ENCODE results near the gene CCDC71L.

CCDC71L gene

GRCh38 chr7:106657085-106657991 lies 3.6 kb downstream of the CCDC71L start:
- Histone ChIP-seq H3K4me3 (ENCODE audit: insufficient read length, low read depth) (no peak overlapping the region), H3K27me3 (ENCODE audit: insufficient read depth, insufficient read length) (no peaks in the 10 kb centered on the region), H3K4me1 (ENCODE audit: insufficient read depth, insufficient read length) (no peaks in the 10 kb centered on the region), H3K36me3 (ENCODE audit: insufficient read depth, insufficient read length, low read length) (no peaks in the 10 kb centered on the region), H3K9me3 (ENCODE audit: insufficient read depth, low read length) (no peaks in the 10 kb centered on the region), H3K9ac (ENCODE audit: insufficient read length, low read depth) (no peak overlapping the region)
- TF ChIP-seq YY1 (IDR thresholded peaks at IDR 0.05; ENCODE audit: insufficient read depth, insufficient read length), result no peak
- TF ChIP-seq SUZ12 (IDR thresholded peaks at IDR 0.05; ENCODE audit: extremely low read depth, insufficient read depth, insufficient read length), result no peak
- TF ChIP-seq ZNF274 (IDR thresholded peaks at IDR 0.05; ENCODE audit: low read depth, low read length), result no peak
- DNase-seq (ENCODE audit: low read depth, low spot score), result no peak

GRCh38 chr7:106655703-106656498 lies 5.1 kb downstream of the CCDC71L start:
- Histone ChIP-seq H3K9ac (ENCODE audit: insufficient read length, low read depth) (no peak overlapping the region), H3K9me3 (ENCODE audit: insufficient read depth, low read length) (no peaks in the 10 kb centered on the region), H3K36me3 (ENCODE audit: insufficient read depth, insufficient read length, low read length) (no peaks in the 10 kb centered on the region), H3K4me1 (ENCODE audit: insufficient read depth, insufficient read length) (no peaks in the 10 kb centered on the region), H3K27me3 (ENCODE audit: insufficient read depth, insufficient read length) (no peaks in the 10 kb centered on the region), H3K4me3 (ENCODE audit: insufficient read length, low read depth) (no peak overlapping the region)
- no peak for DNase-seq (ENCODE audit: low read depth, low spot score)
- no peak for TF ChIP-seq ZNF274 (IDR thresholded peaks at IDR 0.05; ENCODE audit: low read depth, low read length)
- no peak for TF ChIP-seq SUZ12 (IDR thresholded peaks at IDR 0.05; ENCODE audit: extremely low read depth, insufficient read depth, insufficient read length)

GRCh38 chr7:106653488-106653887 lies 7.5 kb downstream of the CCDC71L start:
- no peaks in the 10 kb centered on the region for H3K27me3 ChIP-seq (ENCODE audit: insufficient read depth, insufficient read length)
- no peaks in the 10 kb centered on the region for H3K4me1 ChIP-seq (ENCODE audit: insufficient read depth, insufficient read length)
- no peaks in the 10 kb centered on the region for H3K36me3 ChIP-seq (ENCODE audit: insufficient read depth, insufficient read length, low read length)
- DNase-seq (ENCODE audit: low read depth, low spot score), result no peak
- H3K9ac ChIP-seq (ENCODE audit: insufficient read length, low read depth), result no peak overlapping the region
- no peaks in the 10 kb centered on the region for H3K9me3 ChIP-seq (ENCODE audit: insufficient read depth, low read length)
- TF ChIP-seq SUZ12 (IDR thresholded peaks at IDR 0.05; ENCODE audit: extremely low read depth, insufficient read depth, insufficient read length) (no peak), YY1 (IDR thresholded peaks at IDR 0.05; ENCODE audit: insufficient read depth, insufficient read length) (no peak), ZNF274 (IDR thresholded peaks at IDR 0.05; ENCODE audit: low read depth, low read length) (no peak)
- no peak overlapping the region for H3K4me3 ChIP-seq (ENCODE audit: insufficient read length, low read depth)

GRCh38 chr7:106652909-106653308 lies 8.0 kb downstream of the CCDC71L start:
- Histone ChIP-seq H3K9ac (ENCODE audit: insufficient read length, low read depth) (no peak overlapping the region), H3K27me3 (ENCODE audit: insufficient read depth, insufficient read length) (no peaks in the 10 kb centered on the region), H3K4me1 (ENCODE audit: insufficient read depth, insufficient read length) (no peaks in the 10 kb centered on the region), H3K36me3 (ENCODE audit: insufficient read depth, insufficient read length, low read length) (no peaks in the 10 kb centered on the region), H3K4me3 (ENCODE audit: insufficient read length, low read depth) (no peak overlapping the region), H3K9me3 (ENCODE audit: insufficient read depth, low read length) (no peaks in the 10 kb centered on the region)
- no peak for DNase-seq (ENCODE audit: low read depth, low spot score)
- TF ChIP-seq YY1 (IDR thresholded peaks at IDR 0.05; ENCODE audit: insufficient read depth, insufficient read length) (no peak), SUZ12 (IDR thresholded peaks at IDR 0.05; ENCODE audit: extremely low read depth, insufficient read depth, insufficient read length) (no peak), ZNF274 (IDR thresholded peaks at IDR 0.05; ENCODE audit: low read depth, low read length) (no peak)

GRCh38 chr7:106652092-106652491 lies 8.9 kb downstream of the CCDC71L start:
- H3K27me3 ChIP-seq (ENCODE audit: insufficient read depth, insufficient read length), result no peaks in the 10 kb centered on the region
- H3K9ac ChIP-seq (ENCODE audit: insufficient read length, low read depth), result no peak overlapping the region
- H3K36me3 ChIP-seq (ENCODE audit: insufficient read depth, insufficient read length, low read length), result no peaks in the 10 kb centered on the region
- no peak for DNase-seq (ENCODE audit: low read depth, low spot score)
- H3K4me3 ChIP-seq (ENCODE audit: insufficient read length, low read depth), result no peak overlapping the region
- no peaks in the 10 kb centered on the region for H3K9me3 ChIP-seq (ENCODE audit: insufficient read depth, low read length)
- no peaks in the 10 kb centered on the region for H3K4me1 ChIP-seq (ENCODE audit: insufficient read depth, insufficient read length)
- no peak for TF ChIP-seq SUZ12 (IDR thresholded peaks at IDR 0.05; ENCODE audit: extremely low read depth, insufficient read depth, insufficient read length)
- no peak for TF ChIP-seq ZNF274 (IDR thresholded peaks at IDR 0.05; ENCODE audit: low read depth, low read length)
- TF ChIP-seq YY1 (IDR thresholded peaks at IDR 0.05; ENCODE audit: insufficient read depth, insufficient read length), result no peak

GRCh38 chr7:106646256-106646655 lies 14.7 kb downstream of the CCDC71L start:
- DNase-seq (ENCODE audit: low read depth, low spot score), result no peak
- H3K9me3 ChIP-seq (ENCODE audit: insufficient read depth, low read length), result no peaks in the 10 kb centered on the region
- no peak overlapping the region for H3K9ac ChIP-seq (ENCODE audit: insufficient read length, low read depth)
- TF ChIP-seq SUZ12 (IDR thresholded peaks at IDR 0.05; ENCODE audit: extremely low read depth, insufficient read depth, insufficient read length) (no peak), YY1 (IDR thresholded peaks at IDR 0.05; ENCODE audit: insufficient read depth, insufficient read length) (no peak), ZNF274 (IDR thresholded peaks at IDR 0.05; ENCODE audit: low read depth, low read length) (no peak)
- H3K4me3 ChIP-seq (ENCODE audit: insufficient read length, low read depth), result no peak overlapping the region
- H3K36me3 ChIP-seq (ENCODE audit: insufficient read depth, insufficient read length, low read length), result no peaks in the 10 kb centered on the region
- H3K4me1 ChIP-seq (ENCODE audit: insufficient read depth, insufficient read length), result no peaks in the 10 kb centered on the region
- no peaks in the 10 kb centered on the region for H3K27me3 ChIP-seq (ENCODE audit: insufficient read depth, insufficient read length)

- no peak for TF ChIP-seq ZNF274 (IDR thresholded peaks at IDR 0.05; ENCODE audit: low read depth, low read length)
- TF ChIP-seq SUZ12 (IDR thresholded peaks at IDR 0.05; ENCODE audit: extremely low read depth, insufficient read depth, insufficient read length), result no peak
- TF ChIP-seq YY1 (IDR thresholded peaks at IDR 0.05; ENCODE audit: insufficient read depth, insufficient read length), result no peak
Observed at GRCh38 chr7:106644999-106645398, 16.0 kb downstream of the CCDC71L start.

More at GRCh38 chr7:106644999-106645398, 16.0 kb downstream of the CCDC71L start:
- Histone ChIP-seq H3K36me3 (ENCODE audit: insufficient read depth, insufficient read length, low read length) (no peaks in the 10 kb centered on the region), H3K4me1 (ENCODE audit: insufficient read depth, insufficient read length) (no peaks in the 10 kb centered on the region), H3K4me3 (ENCODE audit: insufficient read length, low read depth) (no peak overlapping the region), H3K27me3 (ENCODE audit: insufficient read depth, insufficient read length) (no peaks in the 10 kb centered on the region), H3K9ac (ENCODE audit: insufficient read length, low read depth) (no peak overlapping the region), H3K9me3 (ENCODE audit: insufficient read depth, low read length) (no peaks in the 10 kb centered on the region)
- DNase-seq (ENCODE audit: low read depth, low spot score), result no peak

Measured in NT2/D1 (cell line).